HepG2 (cell line): ENCODE data around the gene DHX36. TPM values are rescaled to one million over a fixed set of nuclear protein-coding genes. Genes with fewer than 3 reads are reported as not detected.

Experiments used
- GZF1 ChIP-seq: sonication (generic); formaldehyde crosslinking; IDR thresholded peaks from 2 replicates; pipeline ENCODE4 v1.5.1; 2020; ENCODE audit warnings: mild to moderate bottlenecking, missing genetic modification reagents
- HOMEZ ChIP-seq: IDR thresholded peaks from 2 replicates; pipeline ENCODE4 v1.6.1; 2016; ENCODE audit warnings: low read depth
- KAT7 ChIP-seq: IDR thresholded peaks from 2 replicates; pipeline ENCODE4 v1.6.1; 2018; ENCODE audit warnings: borderline replicate concordance, missing compliant biosample characterization
- LCORL ChIP-seq, 2 experiments: fragments of 450-650 bp in 1 of 2; sonication (generic) in 1 of 2; formaldehyde crosslinking in 1 of 2; IDR thresholded peaks; 2 replicates each; pipeline versions ENCODE4 v1.5.0 to v1.6.1; 2017 to 2020; ENCODE audit warnings: antibody characterized with exemption in 1 of 2, missing genetic modification reagents in 1 of 2
- MIER3 ChIP-seq: IDR thresholded peaks from 2 replicates; pipeline ENCODE4 v1.6.1; 2016; ENCODE audit warnings: missing compliant biosample characterization, borderline replicate concordance
- NONO ChIP-seq, 2 experiments: fragments of 450-650 bp in 1 of 2; sonication (generic) in 1 of 2; formaldehyde crosslinking in 1 of 2; IDR thresholded peaks in 1 of 2; conservative IDR thresholded peaks in 1 of 2; 2 replicates each; pipeline versions ENCODE4 v1.6.1 to v1.8.0; 2017 to 2022; ENCODE audit warnings: mild to moderate bottlenecking in 1 of 2, missing genetic modification reagents in 1 of 2, moderate library complexity in 1 of 2
- NR3C1 ChIP-seq: sonication (generic); formaldehyde crosslinking; IDR thresholded peaks from 2 replicates; pipeline ENCODE4 v1.4.0; 2020; ENCODE audit warnings: missing genetic modification reagents
- POGZ ChIP-seq: sonication (generic); formaldehyde crosslinking; IDR thresholded peaks from 2 replicates; pipeline ENCODE4 v1.4.0; 2020; ENCODE audit warnings: mild to moderate bottlenecking, missing genetic modification reagents
- RERE ChIP-seq: IDR thresholded peaks from 2 replicates; pipeline ENCODE4 v1.6.1; 2016; ENCODE audit warnings: low read depth, missing genetic modification reagents, missing compliant biosample characterization
- SOX13 ChIP-seq, 3 experiments: fragments of 450-650 bp in 1 of 3; sonication (generic) in 1 of 3; formaldehyde crosslinking in 1 of 3; IDR thresholded peaks in 2 of 3; conservative IDR thresholded peaks in 1 of 3; 2 replicates each; pipeline versions ENCODE4 v1.5.0 to v1.6.1; 2016 to 2020; ENCODE audit warnings: antibody characterized with exemption in 1 of 3, mild to moderate bottlenecking in 1 of 3, missing compliant biosample characterization in 1 of 3, missing genetic modification reagents in 1 of 3, moderate library complexity in 1 of 3
- SYNCRIP ChIP-seq: fragments of 200-400 bp; formaldehyde crosslinking; IDR thresholded peaks from 2 replicates; pipeline ENCODE4 v1.6.1; 2018; ENCODE audit warnings: mild to moderate bottlenecking, low read depth, low read length; ENCODE audit not compliant: insufficient read depth
- TBX2 ChIP-seq: sonication (generic); formaldehyde crosslinking; IDR thresholded peaks from 2 replicates; pipeline ENCODE4 v1.5.0; 2020; ENCODE audit warnings: missing genetic modification reagents, mild to moderate bottlenecking, borderline replicate concordance
- TEAD3 ChIP-seq: optimal IDR thresholded peaks from 2 replicates; pipeline ENCODE3; 2016; ENCODE audit warnings: borderline replicate concordance
- YY1 ChIP-seq: IDR thresholded peaks from 2 replicates; pipeline ENCODE4 v1.6.1; 2011; ENCODE audit warnings: low read length, low read depth, moderate library complexity, mild to moderate bottlenecking; ENCODE audit not compliant: insufficient read depth, insufficient replicate concordance
- ZBTB33 ChIP-seq: sonication (generic); formaldehyde crosslinking; IDR thresholded peaks from 2 replicates; pipeline ENCODE4 v1.4.0; 2020; ENCODE audit warnings: missing genetic modification reagents
- ZFP1 ChIP-seq: IDR thresholded peaks from 2 replicates; pipeline ENCODE4 v1.6.1; 2016
- ZNF124 ChIP-seq: sonication (generic); formaldehyde crosslinking; IDR thresholded peaks from 2 replicates; pipeline ENCODE4 v1.4.0; 2020; ENCODE audit warnings: missing genetic modification reagents
- ZNF17 ChIP-seq: sonication (generic); formaldehyde crosslinking; IDR thresholded peaks from 2 replicates; pipeline ENCODE4 v1.5.0; 2020; ENCODE audit warnings: mild to moderate bottlenecking, missing genetic modification reagents
- ZNF557 ChIP-seq: sonication (generic); formaldehyde crosslinking; IDR thresholded peaks from 2 replicates; pipeline ENCODE4 v1.4.0; 2020; ENCODE audit warnings: missing genetic modification reagents
- ZNF782 ChIP-seq: sonication (generic); formaldehyde crosslinking; IDR thresholded peaks from 2 replicates; pipeline ENCODE4 v1.4.0; 2020; ENCODE audit warnings: missing genetic modification reagents, mild to moderate bottlenecking, borderline replicate concordance
- polyA plus RNA-seq, 8 experiments: library from polyadenylated mRNA; depleted of rRNA in 3 of 8; stranded (reverse) in 7 of 8; unstranded in 1 of 8; fragments of >200 nt; fragmentation: Illumina TruSeq in 4 of 8; extraction: Trizol in 4 of 8; gene quantifications; 2 replicates each; pipeline versions ENCODE4 v1.2.1 to v1.2.3, GENCODE V29; 2011 to 2016; ENCODE audit warnings: low read depth in 4 of 8, missing spikeins in 1 of 8, mixed read lengths in 1 of 8; ENCODE audit not compliant: insufficient read depth in 1 of 8
- total RNA-seq, 5 experiments: library from RNA; depleted of rRNA; stranded (reverse); fragments of >200 nt; fragmentation: Illumina TruSeq; extraction: Trizol; gene quantifications; 2 replicates each; pipeline ENCODE4 v1.2.3, GENCODE V29; 2016; ENCODE audit warnings: low read depth in 1 of 5
- TF ChIP-seq, protein P1 (sequence below): IDR thresholded peaks from 2 replicates; pipeline ENCODE4 v1.6.1; 2012; ENCODE audit warnings: inconsistent platforms

The DHX36 gene
- total and polyA plus RNA-seq, 2 of the 13 experiments (the other 11 are each of a cell fraction or from before 2014, with no cell fraction given): 30.3 to 44.2 TPM

GRCh38 chr3:154251610-154252009 is 72.7 kb downstream of the DHX36 start (continued):
- TF ChIP-seq RERE (CRISPR knock-in tag): 0 out of 2 replicates have a peak, but pooled peaks have one; percentile 37
- no peak for TF ChIP-seq ZFP1 (CRISPR knock-in tag)
- TF ChIP-seq NR3C1 (CRISPR knock-in tag): no peak
- TF ChIP-seq, protein P1, sequence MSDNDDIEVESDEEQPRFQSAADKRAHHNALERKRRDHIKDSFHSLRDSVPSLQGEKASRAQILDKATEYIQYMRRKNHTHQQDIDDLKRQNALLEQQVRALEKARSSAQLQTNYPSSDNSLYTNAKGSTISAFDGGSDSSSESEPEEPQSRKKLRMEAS: peak; percentile 68
- TF ChIP-seq SYNCRIP: no peak
- TF ChIP-seq TEAD3: peak; percentile 93
- TF ChIP-seq ZNF782 (CRISPR knock-in tag): no peak
- TF ChIP-seq LCORL (IDR thresholded peaks at IDR 0.05): peak; percentile 51; the same call in 1 of the 2 replicates
- TF ChIP-seq LCORL (CRISPR knock-in tag; IDR thresholded peaks at IDR 0.05): 0 out of 2 replicates have a peak, but pooled peaks have one; percentile 48
- peak; percentile 60; the same call in 1 of the 2 replicates for TF ChIP-seq TBX2 (CRISPR knock-in tag)
- peak; percentile 74 for TF ChIP-seq POGZ
- TF ChIP-seq YY1: no peak
- TF ChIP-seq KAT7: no peak
- no peak for TF ChIP-seq ZNF557 (CRISPR knock-in tag)
- TF ChIP-seq GZF1 (CRISPR knock-in tag): no peak
- TF ChIP-seq MIER3 (CRISPR knock-in tag): peak; percentile 45; the same call in 1 of the 2 replicates
- peak; percentile 19; the same call in 1 of the 2 replicates for TF ChIP-seq HOMEZ (CRISPR knock-in tag)
- TF ChIP-seq NONO (IDR thresholded peaks at IDR 0.05): no peak
- TF ChIP-seq NONO (CRISPR knock-in tag; conservative IDR thresholded peaks at IDR 0.05): peak; percentile 67
- TF ChIP-seq ZBTB33 (CRISPR knock-in tag): peak; percentile 95
- peak; percentile 82; the same call in 1 of the 2 replicates for TF ChIP-seq SOX13 (IDR thresholded peaks at IDR 0.05)
- peak in 1 of 2 experiments; percentile 90; a peak in 2 of 4 replicates for TF ChIP-seq SOX13 (CRISPR knock-in tag; conservative IDR thresholded peaks at IDR 0.05 in 1 of 2, IDR thresholded peaks at IDR 0.05 in 1 of 2)
- TF ChIP-seq ZNF124 (CRISPR knock-in tag): peak; percentile 70; the same call in 1 of the 2 replicates
- TF ChIP-seq ZNF17: no peak
